WI38 (cell line): ENCODE results near the gene PWWP2B.

ENCODE experiments used
- H3K4me3 ChIP-seq: 2 replicates; pipeline ENCODE4 v1.5.1; 2011; ENCODE audit warnings: low read depth, mild to moderate bottlenecking, control low read depth, low read length
- CTCF ChIP-seq: IDR thresholded peaks from 2 replicates; pipeline ENCODE4 v1.5.1; 2012; ENCODE audit warnings: low read depth, mild to moderate bottlenecking, control low read depth, low read length

PWWP2B gene

GRCh38 chr10:132363921-132364593, 32.9 kb upstream of the PWWP2B start:
- H3K4me3 ChIP-seq = no peak overlapping the region
- TF ChIP-seq CTCF = no peak

DNA sequence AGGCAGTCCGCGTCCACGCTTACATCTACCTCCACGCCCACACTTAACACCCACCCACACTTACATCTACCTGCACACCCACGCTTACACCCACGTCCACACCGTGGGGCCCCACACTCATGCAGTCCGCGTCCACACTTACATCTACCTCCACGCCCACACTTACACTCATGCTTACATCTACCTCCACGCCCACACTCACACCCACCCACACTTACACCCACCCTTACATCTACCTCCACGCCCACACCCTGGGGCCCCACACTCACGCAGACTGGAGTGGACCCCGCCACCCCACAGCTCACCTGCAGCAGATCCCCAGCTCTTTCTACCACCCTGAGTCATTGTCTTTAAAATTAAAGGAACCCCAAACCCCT, 32.4 kb upstream of the PWWP2B start:
- no peak for TF ChIP-seq CTCF
- H3K4me3 ChIP-seq = no peak overlapping the region

DNA sequence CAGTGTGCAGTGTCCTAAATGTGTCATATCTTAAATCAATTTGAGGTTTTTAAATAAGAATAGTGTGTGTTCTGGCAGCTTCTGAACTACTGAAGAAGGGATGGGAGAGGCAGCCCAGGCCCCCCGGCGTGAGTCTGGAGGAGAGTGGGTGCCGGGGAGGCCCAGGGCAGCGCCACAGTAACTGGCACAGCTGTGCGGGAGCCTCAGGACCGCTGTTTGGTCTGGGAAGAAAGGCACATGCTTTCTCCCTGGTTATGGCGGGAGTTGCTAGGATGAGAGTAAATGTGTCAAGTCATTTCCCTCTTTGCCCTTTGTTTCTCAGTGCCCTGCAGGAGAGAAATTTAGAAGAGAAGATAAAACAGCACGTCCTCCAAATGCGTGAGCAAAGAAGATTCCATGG, 31.9 kb upstream of the PWWP2B start:
- no peak for TF ChIP-seq CTCF
- H3K4me3 ChIP-seq = no peak overlapping the region

GRCh38 chr10:132366006-132366405, 31.0 kb upstream of the PWWP2B start:
- no peak overlapping the region for H3K4me3 ChIP-seq
- TF ChIP-seq CTCF = no peak

GRCh38 chr10:132366499-132366898, 30.5 kb upstream of the PWWP2B start:
- no peak for TF ChIP-seq CTCF
- H3K4me3 ChIP-seq = no peak overlapping the region

DNA sequence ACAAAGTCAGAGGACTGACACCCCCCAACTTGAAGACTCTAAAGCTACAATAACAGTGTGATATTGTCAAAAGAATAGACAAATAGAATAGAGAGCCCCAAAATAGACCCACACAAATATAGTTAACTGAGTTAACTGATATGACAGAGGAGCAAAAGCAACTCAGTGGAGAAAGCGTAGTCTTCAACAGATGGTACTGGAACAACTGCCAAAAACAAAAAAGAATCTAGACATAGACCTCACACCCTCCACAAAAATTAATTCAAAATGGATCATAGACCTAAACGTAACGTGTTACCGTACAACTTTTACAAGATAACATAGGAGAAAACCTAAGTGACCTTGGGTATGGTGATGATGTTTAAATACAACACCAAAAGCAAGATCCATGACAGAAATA, 28.6 kb upstream of the PWWP2B start:
- no peak overlapping the region for H3K4me3 ChIP-seq
- TF ChIP-seq CTCF = no peak

- H3K4me3 ChIP-seq = no peak overlapping the region
These were observed 27.9 kb upstream of the PWWP2B start for GRCh38 chr10:132368881-132369635.

More at GRCh38 chr10:132368881-132369635, 27.9 kb upstream of the PWWP2B start:
- no peak for TF ChIP-seq CTCF
